GM12878 (cell line): ENCODE results near the gene HHAT.

Experiments used
- CEBPB ChIP-seq, 2 experiments: fragments of 150-350 bp in 1 of 2; IDR thresholded peaks; 2 replicates each; pipeline ENCODE4 v1.6.1; 2012 to 2014; ENCODE audit warnings: low read depth in 2 of 2, low read length in 2 of 2, borderline replicate concordance in 1 of 2, inconsistent platforms in 1 of 2
- CREB1 ChIP-seq: IDR thresholded peaks from 2 replicates; pipeline ENCODE4 v1.6.1; 2012; ENCODE audit warnings: low read depth, mild to moderate bottlenecking, inconsistent platforms
- EP300 ChIP-seq, 2 experiments: fragments of 150-350 bp in 1 of 2; IDR thresholded peaks; 2 replicates each; pipeline ENCODE4 v1.6.1; 2011 to 2012; ENCODE audit warnings: low read depth in 2 of 2, low read length in 2 of 2, borderline replicate concordance in 1 of 2, improper control_type of control experiment in 1 of 2, inconsistent platforms in 1 of 2; ENCODE audit not compliant: control insufficient read depth in 1 of 2
- ETV6 ChIP-seq, 2 experiments: fragments of 450-650 bp in 1 of 2; IDR thresholded peaks in 1 of 2; conservative IDR thresholded peaks in 1 of 2; 2 replicates each; pipeline ENCODE4 v1.6.1; 2014; ENCODE audit warnings: antibody characterized with exemption in 1 of 2, borderline replicate concordance in 1 of 2, low read depth in 1 of 2, mild to moderate bottlenecking in 1 of 2, moderate library complexity in 1 of 2
- JUND ChIP-seq: IDR thresholded peaks from 2 replicates; pipeline ENCODE4 v1.6.1; 2012; ENCODE audit warnings: low read depth, mild to moderate bottlenecking, low read length, improper control_type of control experiment, moderate library complexity
- KDM1A ChIP-seq: fragments of 200-600 bp; sonication (generic); IDR thresholded peaks from 2 replicates; pipeline ENCODE4 v1.6.1; 2016; ENCODE audit warnings: borderline replicate concordance
- POLR2A ChIP-seq: IDR thresholded peaks from 2 replicates; pipeline ENCODE4 v1.6.1; 2011; ENCODE audit warnings: low read depth, mild to moderate bottlenecking, low read length
- REST ChIP-seq: IDR thresholded peaks from 2 replicates; pipeline ENCODE4 v1.6.1; 2012; ENCODE audit warnings: mild to moderate bottlenecking, low read depth, low read length
- SUZ12 ChIP-seq: fragments of 200-600 bp; sonication (generic); IDR thresholded peaks from one replicate; pipeline ENCODE4 v1.6.1; 2018; ENCODE audit warnings: antibody characterized with exemption, mild to moderate bottlenecking; ENCODE audit not compliant: unreplicated experiment
- TF ChIP-seq, protein P1 (sequence below): fragments of 450-650 bp; IDR thresholded peaks from 2 replicates; pipeline ENCODE4 v1.6.1; 2017; ENCODE audit warnings: mild to moderate bottlenecking

GRCh38 chr1:210467440-210468043, 138.8 kb downstream of the HHAT start:
- TF ChIP-seq, protein P1, sequence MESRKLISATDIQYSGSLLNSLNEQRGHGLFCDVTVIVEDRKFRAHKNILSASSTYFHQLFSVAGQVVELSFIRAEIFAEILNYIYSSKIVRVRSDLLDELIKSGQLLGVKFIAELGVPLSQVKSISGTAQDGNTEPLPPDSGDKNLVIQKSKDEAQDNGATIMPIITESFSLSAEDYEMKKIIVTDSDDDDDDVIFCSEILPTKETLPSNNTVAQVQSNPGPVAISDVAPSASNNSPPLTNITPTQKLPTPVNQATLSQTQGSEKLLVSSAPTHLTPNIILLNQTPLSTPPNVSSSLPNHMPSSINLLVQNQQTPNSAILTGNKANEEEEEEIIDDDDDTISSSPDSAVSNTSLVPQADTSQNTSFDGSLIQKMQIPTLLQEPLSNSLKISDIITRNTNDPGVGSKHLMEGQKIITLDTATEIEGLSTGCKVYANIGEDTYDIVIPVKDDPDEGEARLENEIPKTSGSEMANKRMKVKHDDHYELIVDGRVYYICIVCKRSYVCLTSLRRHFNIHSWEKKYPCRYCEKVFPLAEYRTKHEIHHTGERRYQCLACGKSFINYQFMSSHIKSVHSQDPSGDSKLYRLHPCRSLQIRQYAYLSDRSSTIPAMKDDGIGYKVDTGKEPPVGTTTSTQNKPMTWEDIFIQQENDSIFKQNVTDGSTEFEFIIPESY, result no peak
- no peak for TF ChIP-seq REST
- no peak for TF ChIP-seq CEBPB (IDR thresholded peaks at IDR 0.05; ENCODE audit: borderline replicate concordance in 1 of 2, low read depth in 2 of 2, low read length in 2 of 2)
- no peak for TF ChIP-seq POLR2A
- TF ChIP-seq JUND, result no peak
- TF ChIP-seq EP300 (IDR thresholded peaks at IDR 0.05; ENCODE audit: borderline replicate concordance in 1 of 2, control insufficient read depth in 1 of 2, low read depth in 2 of 2, low read length in 2 of 2), result no peak
- TF ChIP-seq CREB1, result no peak
- no peak for TF ChIP-seq SUZ12
- no peak for TF ChIP-seq KDM1A
- TF ChIP-seq ETV6 (conservative IDR thresholded peaks at IDR 0.05 in 1 of 2, IDR thresholded peaks at IDR 0.05 in 1 of 2; ENCODE audit: borderline replicate concordance in 1 of 2, low read depth in 1 of 2), result no peak
